OCI-LY7 (cell line): ENCODE results near the gene CA12.

Source experiments
- EZH2phosphoT487 ChIP-seq: fragments of 200-600 bp; sonication (generic); IDR thresholded peaks from 2 replicates; pipeline ENCODE4 v1.6.1; 2018; ENCODE audit warnings: low read depth, borderline replicate concordance, mild to moderate bottlenecking, mixed run types, antibody characterized with exemption, low read length, moderate library complexity, mixed read lengths
- TF ChIP-seq, protein P1 (sequence below): fragments of 200-600 bp; sonication (generic); conservative IDR thresholded peaks from 2 replicates; pipeline ENCODE4 v1.5.1; 2014; ENCODE audit warnings: mild to moderate bottlenecking, antibody characterized with exemption, low read length, moderate library complexity, mixed read lengths

DNA sequence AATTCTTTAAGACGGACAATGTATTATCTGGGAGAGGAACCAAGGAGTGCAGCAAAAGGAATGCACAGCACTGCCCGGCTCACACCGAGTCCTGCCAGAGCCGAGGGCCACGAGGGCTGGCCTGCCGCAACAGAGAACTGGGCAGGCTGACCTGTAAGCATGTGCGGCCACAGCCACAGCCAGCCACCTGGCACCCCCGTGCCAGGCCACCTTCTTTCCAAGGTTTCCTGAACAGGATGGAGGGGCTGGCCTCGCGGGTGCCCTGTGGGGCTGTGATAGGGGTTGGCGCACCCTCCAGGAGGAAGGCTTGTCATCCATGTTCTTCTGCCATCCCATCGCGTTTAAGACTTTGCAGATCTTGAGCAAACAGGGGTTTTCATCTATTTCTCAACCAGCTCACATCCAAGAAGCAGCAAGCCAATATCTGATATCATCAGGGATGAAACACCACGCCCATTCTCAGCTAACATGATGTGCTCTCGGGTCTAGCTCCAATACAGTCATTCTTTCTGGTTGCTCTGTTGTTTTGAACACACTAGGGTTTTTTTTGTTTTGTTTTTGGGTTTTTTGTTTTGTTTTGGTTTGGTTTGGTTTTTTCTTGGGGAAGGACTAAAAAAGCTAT lies 10.2 kb downstream of the CA12 start:
- TF ChIP-seq, protein P1, sequence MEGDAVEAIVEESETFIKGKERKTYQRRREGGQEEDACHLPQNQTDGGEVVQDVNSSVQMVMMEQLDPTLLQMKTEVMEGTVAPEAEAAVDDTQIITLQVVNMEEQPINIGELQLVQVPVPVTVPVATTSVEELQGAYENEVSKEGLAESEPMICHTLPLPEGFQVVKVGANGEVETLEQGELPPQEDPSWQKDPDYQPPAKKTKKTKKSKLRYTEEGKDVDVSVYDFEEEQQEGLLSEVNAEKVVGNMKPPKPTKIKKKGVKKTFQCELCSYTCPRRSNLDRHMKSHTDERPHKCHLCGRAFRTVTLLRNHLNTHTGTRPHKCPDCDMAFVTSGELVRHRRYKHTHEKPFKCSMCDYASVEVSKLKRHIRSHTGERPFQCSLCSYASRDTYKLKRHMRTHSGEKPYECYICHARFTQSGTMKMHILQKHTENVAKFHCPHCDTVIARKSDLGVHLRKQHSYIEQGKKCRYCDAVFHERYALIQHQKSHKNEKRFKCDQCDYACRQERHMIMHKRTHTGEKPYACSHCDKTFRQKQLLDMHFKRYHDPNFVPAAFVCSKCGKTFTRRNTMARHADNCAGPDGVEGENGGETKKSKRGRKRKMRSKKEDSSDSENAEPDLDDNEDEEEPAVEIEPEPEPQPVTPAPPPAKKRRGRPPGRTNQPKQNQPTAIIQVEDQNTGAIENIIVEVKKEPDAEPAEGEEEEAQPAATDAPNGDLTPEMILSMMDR = no peak
- no peak for TF ChIP-seq EZH2phosphoT487
